Lower leg skin (tissue), 4 donors: Measurements from ENCODE around the gene ABCF3. TPM values are rescaled to one million over a fixed set of nuclear protein-coding genes. Genes with fewer than 3 reads are reported as not detected.

Experiments used
- DNase-seq, 2 donors: peaks; one replicate each; pipeline ENCODE4 v3.0.0-alpha.2; 2019; ENCODE audit warnings: low spot score in 2 of 2
- H3K4me3 ChIP-seq: fragments of 200-600 bp; sonication (generic); 2 replicates; pipeline ENCODE4 v1.5.1; 2017; ENCODE audit warnings: mild to moderate bottlenecking, low read depth; ENCODE audit not compliant: poor library complexity, severe bottlenecking
- CTCF ChIP-seq, 3 donors: fragments of 450-650 bp; IDR thresholded peaks; one replicate each; pipeline ENCODE4 v1.5.1; 2016; ENCODE audit warnings: antibody characterized with exemption in 3 of 3, mild to moderate bottlenecking in 3 of 3, moderate library complexity in 2 of 3
- POLR2A ChIP-seq, 2 donors: fragments of 450-650 bp; IDR thresholded peaks; one replicate each; pipeline ENCODE4 v1.6.1; 2016 to 2017; ENCODE audit warnings: antibody characterized with exemption in 2 of 2, mild to moderate bottlenecking in 1 of 2, moderate library complexity in 1 of 2
- WGBS, 2 donors: methylation state at CpG; one replicate each; pipeline ENCODE4 v1.1.5; 2018; 5-methylcytosine and 5-hydroxymethylcytosine counted together
- intact Hi-C: fragments of 100-400 bp; cut with DNase I; formaldehyde crosslinking; loops from one replicate; pipeline ENCODE4 v1.15.0; 2023; ENCODE audit warnings: low total_unique reads
- total RNA-seq, 4 donors: library from RNA; depleted of rRNA; stranded (reverse); fragments of >200 nt; gene quantifications; one replicate each; pipeline ENCODE4 v1.1.0, GENCODE V29; 2016

Gene ABCF3
- total RNA-seq, 4 donors from 2014 or later, result 47.6 to 62.9 (median 53.6) TPM

- H3K4me3 ChIP-seq, result no peak overlapping the region
- DNase-seq, result no peak
- TF ChIP-seq POLR2A (IDR thresholded peaks at IDR 0.05) (no peak), CTCF (IDR thresholded peaks at IDR 0.05) (no peak)
- 91 to 94% methylated on average over 54 to 66 of the region's 66 CpGs for WGBS, 2 donors
- intact Hi-C loops, result no loop called here
Measured at GRCh38 chr3:184169896-184170875, 15.8 kb upstream of the ABCF3 start.

DNA sequence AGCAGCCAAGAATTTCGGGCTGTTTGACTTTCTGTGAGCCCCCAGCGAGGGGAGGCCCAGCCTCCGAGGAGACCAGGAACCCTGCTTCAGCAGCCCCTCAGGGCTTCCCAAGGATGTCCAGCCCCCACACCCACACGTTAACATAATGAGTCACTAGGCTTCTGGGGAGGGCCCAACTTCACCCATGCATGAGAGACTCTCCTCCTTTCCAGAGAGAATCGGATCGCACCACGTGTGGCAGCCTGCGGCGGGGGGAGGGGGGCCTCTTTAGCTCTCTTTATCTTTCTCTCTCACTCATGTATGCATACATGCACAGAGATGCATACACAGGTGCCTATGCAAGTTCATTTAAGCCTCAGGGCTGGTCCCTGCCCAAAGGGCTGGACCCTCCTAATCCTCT is 14.4 kb upstream of the ABCF3 start:
- no peak for TF ChIP-seq POLR2A (IDR thresholded peaks at IDR 0.05)
- TF ChIP-seq CTCF (IDR thresholded peaks at IDR 0.05), result no peak
- WGBS, 2 donors, result 59 to 81% methylated on average over 9 of the region's 9 CpGs
- no peak for DNase-seq
- intact Hi-C loops, result no loop called here
- no peak overlapping the region for H3K4me3 ChIP-seq

GRCh38 chr3:184172681-184173373 is 13.2 kb upstream of the ABCF3 start:
- no peak overlapping the region for H3K4me3 ChIP-seq
- WGBS, 2 donors, result 66 to 74% methylated on average over 5 of the region's 5 CpGs
- no peak for TF ChIP-seq CTCF (IDR thresholded peaks at IDR 0.05)
- peak in 1 of 2 donors; percentile 53 for DNase-seq
- intact Hi-C loops, result no loop called here

- TF ChIP-seq CTCF (IDR thresholded peaks at IDR 0.05) (no peak), POLR2A (IDR thresholded peaks at IDR 0.05) (no peak)
- no peak for DNase-seq
- intact Hi-C loops, result no loop called here
- H3K4me3 ChIP-seq, result no peak overlapping the region
- 87 to 94% methylated on average over 2 of the region's 2 CpGs for WGBS, 2 donors
Measured at GRCh38 chr3:184173374-184173722, 12.7 kb upstream of the ABCF3 start.

DNA sequence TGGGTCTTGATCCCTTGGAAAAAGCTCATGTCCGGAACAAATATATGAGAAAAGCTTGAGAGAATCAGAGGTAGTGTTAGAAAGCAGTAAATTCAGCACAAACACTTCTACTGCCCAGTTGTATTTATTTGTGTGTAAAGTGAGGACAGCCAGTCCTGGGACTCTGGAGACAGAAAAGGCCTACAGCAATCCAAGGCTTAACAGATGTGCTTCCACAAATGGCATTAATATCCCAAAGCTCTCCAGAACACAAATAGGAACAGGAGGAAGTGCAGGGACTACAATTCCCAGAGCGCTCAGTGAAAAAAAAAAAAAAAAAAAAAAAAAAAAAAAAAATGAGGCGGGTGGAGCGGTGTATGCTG is 11.7 kb upstream of the ABCF3 start:
- no peak overlapping the region for H3K4me3 ChIP-seq
- intact Hi-C loops, result no loop called here
- DNase-seq, result no peak
- 15 to 20% methylated on average over 4 of the region's 4 CpGs for WGBS, 2 donors
- TF ChIP-seq CTCF (IDR thresholded peaks at IDR 0.05), result no peak
- no peak for TF ChIP-seq POLR2A (IDR thresholded peaks at IDR 0.05)
